Small intestine (tissue), 16 donors: ENCODE results near the gene KCNC4. TPM values are rescaled to one million over a fixed set of nuclear protein-coding genes. Genes with fewer than 3 reads are reported as not detected.

Experiments used
- DNase-seq, 2 donors: peaks; one replicate each; pipeline versions ENCODE4 v3.0.0 to v3.0.0-alpha.2; 2013
- FAIRE-seq: peaks from 2 replicates; lab custom pipeline; 2012; peaks lifted over from hg19 to GRCh38; lab: Jason Lieb, UNC
- H3K27ac ChIP-seq, 3 donors: one replicate each; pipeline ENCODE4 v1.5.1; 2013; ENCODE audit warnings: low read length in 2 of 3, mild to moderate bottlenecking in 2 of 3, control low read depth in 1 of 3, inconsistent platforms in 1 of 3, low read depth in 1 of 3, moderate library complexity in 1 of 3
- H3K27me3 ChIP-seq, 3 donors: one replicate each; pipeline ENCODE4 v1.6.1; 2013; ENCODE audit warnings: low read length in 3 of 3, inconsistent platforms in 1 of 3; ENCODE audit not compliant: control insufficient read depth in 3 of 3, insufficient read depth in 3 of 3
- H3K36me3 ChIP-seq, 3 donors: one replicate each; pipeline ENCODE4 v1.6.1; 2013; ENCODE audit warnings: low read length in 3 of 3, inconsistent platforms in 1 of 3, low read depth in 1 of 3, mild to moderate bottlenecking in 1 of 3, moderate library complexity in 1 of 3; ENCODE audit not compliant: control insufficient read depth in 3 of 3, insufficient read depth in 2 of 3
- H3K4me1 ChIP-seq, 3 donors: one replicate each; pipeline ENCODE4 v1.6.1; 2013; ENCODE audit warnings: low read length in 2 of 3, inconsistent platforms in 1 of 3, low read depth in 1 of 3, mild to moderate bottlenecking in 1 of 3, moderate library complexity in 1 of 3; ENCODE audit not compliant: control insufficient read depth in 3 of 3, insufficient read depth in 2 of 3
- H3K4me3 ChIP-seq, 3 donors: one replicate each; pipeline ENCODE4 v1.5.1; 2013; ENCODE audit warnings: low read length in 3 of 3, control low read depth in 1 of 3, inconsistent platforms in 1 of 3, low read depth in 1 of 3, mild to moderate bottlenecking in 1 of 3, moderate library complexity in 1 of 3
- H3K9me3 ChIP-seq, 2 donors: one replicate each; pipeline ENCODE4 v1.6.1; 2013; ENCODE audit warnings: low read depth in 1 of 2, low read length in 1 of 2; ENCODE audit not compliant: control insufficient read depth in 2 of 2, insufficient read depth in 1 of 2
- WGBS, 3 donors: extraction: QIAGEN DNeasy Blood & Tissue Kit; methylation state at CpG; one replicate each; pipeline ENCODE4 v1.1.7; 2013; 5-methylcytosine and 5-hydroxymethylcytosine counted together
- long read RNA-seq, 10 donors: transcript quantifications; one replicate each; lab custom pipeline, GENCODE V29; 2026
- polyA plus RNA-seq, 4 donors: library from polyadenylated mRNA; stranded (reverse) in 3 of 4; unstranded in 1 of 4; fragments of 200-250 nt in 3 of 4; fragments of 120-200 nt in 1 of 4; gene quantifications; one replicate each; pipeline versions ENCODE4 v1.2.1 to v1.2.3, GENCODE V29; 2013
- donor health status: healthy with polysubstance abuse.
- donor health status: control.
- donor health status: control.
- donor health status: Bipolar disorder and iron deficiency.
- donor health status: healthy.

KCNC4 gene
- 1 to 10 TPM in 2 of 4 donors, under 1 TPM in 2; under 0.01 to 3.7 (median 2.1) TPM for polyA plus RNA-seq
- long read RNA-seq, donor 1 = 0 reads
- long read RNA-seq, donor 2, full-length matches to known transcripts = 2 of 2 reads
- long read RNA-seq, donor 2, partial matches to known transcripts = 0 of 2 reads
- long read RNA-seq, donor 2, other reads (novel, unspliced or antisense) = 0 of 2 reads
- long read RNA-seq, donor 3, full-length matches to known transcripts = 1 of 1 reads
- long read RNA-seq, donor 3, partial matches to known transcripts = 0 of 1 reads
- long read RNA-seq, donor 3, other reads (novel, unspliced or antisense) = 0 of 1 reads
- long read RNA-seq, donor 4 = 0 reads
- long read RNA-seq, donor 5 = 0 reads
- long read RNA-seq, donor 6 = 0 reads
- long read RNA-seq, donor 7 = 0 reads
- long read RNA-seq, donor 8 = 0 reads
- long read RNA-seq, donor 9, partial matches to known transcripts = 0 of 1 reads
- long read RNA-seq, donor 9, other reads (novel, unspliced or antisense) = 0 of 1 reads
- long read RNA-seq, donor 10, full-length matches to known transcripts = 1 of 1 reads
- long read RNA-seq, donor 10, partial matches to known transcripts = 0 of 1 reads
- long read RNA-seq, donor 10, other reads (novel, unspliced or antisense) = 0 of 1 reads

GRCh38 chr1:110209715-110210603, at the start of gene KCNC4:
KCNC4 (plus strand) TSS chr1:110210314; CDS start chr1:110211500, 1,186 bp downstream.
- H3K27ac ChIP-seq = peak within 1 kb of the TSS; percentile 45 to 90 (median 55)
- no peaks in the 10 kb centered on the region for H3K36me3 ChIP-seq
- H3K4me1 ChIP-seq = peaks cover 0 to 14% (median 0%) of the 10 kb centered on the region in 3 donors
- FAIRE-seq = no peak
- 1 to 2% (median 1%) methylated on average over 24 to 103 of the region's 103 CpGs for WGBS, 3 donors
- peaks cover 0 to 48% (median 7%) of the 10 kb centered on the region in 3 donors for H3K27me3 ChIP-seq
- peak; percentile 79 to 88 for DNase-seq
- H3K9me3 ChIP-seq = no peaks in the 10 kb centered on the region
- peak within 1 kb of the TSS; percentile 39 to 75 (median 58) for H3K4me3 ChIP-seq

- FAIRE-seq = no peak
- no peak for DNase-seq
- Histone ChIP-seq H3K27ac (no peak overlapping the region), H3K4me1 (no peaks in the 10 kb centered on the region), H3K4me3 (no peak overlapping the region), H3K9me3 (peaks cover 0 to 2% of the 10 kb centered on the region in 2 donors), H3K36me3 (no peaks in the 10 kb centered on the region), H3K27me3 (peaks cover 0 to 7% (median 5%) of the 10 kb centered on the region in 3 donors)
- 57 to 67% (median 59%) methylated on average over 10 of the region's 10 CpGs for WGBS, 3 donors
These were observed 49.5 kb upstream of the KCNC4 start for GRCh38 chr1:110160538-110161100.

GRCh38 chr1:110161165-110161564, 48.9 kb upstream of the KCNC4 start:
- Histone ChIP-seq H3K36me3 (no peaks in the 10 kb centered on the region), H3K27ac (no peak overlapping the region), H3K9me3 (peaks cover 0 to 2% of the 10 kb centered on the region in 2 donors), H3K4me3 (no peak overlapping the region), H3K4me1 (no peaks in the 10 kb centered on the region), H3K27me3 (peaks cover 0 to 7% (median 5%) of the 10 kb centered on the region in 3 donors)
- DNase-seq (no peak), FAIRE-seq (no peak)
- 73 to 88% (median 86%) methylated on average over 3 of the region's 3 CpGs for WGBS, 3 donors

- 79 to 83% (median 82%) methylated on average over 11 of the region's 11 CpGs for WGBS, 3 donors
- H3K27ac ChIP-seq = no peak overlapping the region
- peaks cover 0 to 2% of the 10 kb centered on the region in 2 donors for H3K9me3 ChIP-seq
- H3K4me3 ChIP-seq = no peak overlapping the region
- peaks cover 0 to 7% (median 5%) of the 10 kb centered on the region in 3 donors for H3K27me3 ChIP-seq
- FAIRE-seq (no peak), DNase-seq (no peak)
- no peaks in the 10 kb centered on the region for H3K36me3 ChIP-seq
- no peaks in the 10 kb centered on the region for H3K4me1 ChIP-seq
These were observed 48.3 kb upstream of the KCNC4 start for GRCh38 chr1:110161849-110162248.

- DNase-seq = no peak
- Histone ChIP-seq H3K36me3 (no peaks in the 10 kb centered on the region), H3K27me3 (peaks cover 0 to 7% (median 2%) of the 10 kb centered on the region in 3 donors), H3K9me3 (peaks cover 0 to 2% of the 10 kb centered on the region in 2 donors), H3K4me3 (no peak overlapping the region), H3K4me1 (no peaks in the 10 kb centered on the region), H3K27ac (no peak overlapping the region)
- WGBS, 3 donors = 32 to 45% (median 44%) methylated on average over 7 of the region's 7 CpGs
- FAIRE-seq = no peak
These were observed 46.5 kb upstream of the KCNC4 start for GRCh38 chr1:110163591-110163990.

GRCh38 chr1:110164725-110165350, 45.3 kb upstream of the KCNC4 start:
- H3K4me1 ChIP-seq = no peaks in the 10 kb centered on the region
- H3K27me3 ChIP-seq = peaks cover 0 to 5% (median 2%) of the 10 kb centered on the region in 3 donors
- H3K9me3 ChIP-seq = peaks cover 0 to 2% of the 10 kb centered on the region in 2 donors
- no peak overlapping the region for H3K27ac ChIP-seq
- WGBS, 3 donors = 54 to 59% (median 55%) methylated on average over 10 of the region's 10 CpGs
- no peak for FAIRE-seq
- H3K4me3 ChIP-seq = no peak overlapping the region
- no peak for DNase-seq
- H3K36me3 ChIP-seq = no peaks in the 10 kb centered on the region

GRCh38 chr1:110165761-110166231, 44.3 kb upstream of the KCNC4 start:
- DNase-seq (no peak), FAIRE-seq (no peak)
- peaks cover 0 to under 1% of the 10 kb centered on the region in 2 donors for H3K9me3 ChIP-seq
- no peaks in the 10 kb centered on the region for H3K36me3 ChIP-seq
- peaks cover 0 to 5% (median 2%) of the 10 kb centered on the region in 3 donors for H3K27me3 ChIP-seq
- no peak overlapping the region for H3K4me3 ChIP-seq
- H3K27ac ChIP-seq = no peak overlapping the region
- 69 to 70% (median 70%) methylated on average over 6 of the region's 6 CpGs for WGBS, 3 donors
- H3K4me1 ChIP-seq = no peaks in the 10 kb centered on the region
